PC-3 (cell line): ENCODE results near the gene RAB7B. TPM values are rescaled to one million over a fixed set of nuclear protein-coding genes. Genes with fewer than 3 reads are reported as not detected.

Experiments
- ATAC-seq: fragments of 200-7000 bp; cut with Tn5 transposase; 2 replicates; pipeline ENCODE4 v1.9.1; 2020; ENCODE audit warnings: mild to moderate bottlenecking, moderate library complexity
- BruUV-seq: library from RNA; stranded (reverse); fragments of 400-500 nt; replicated peaks from 2 replicates; lab custom pipeline; 2021; lab: Mats Ljungman, UMichigan
- CTCF ChIA-PET: fragments of 300-600 bp; sonication (Branson Sonifier 250); formaldehyde crosslinking; loops from one replicate; lab custom pipeline; 2022; ENCODE audit warnings: antibody characterized with exemption; lab: Charles Lee
- POLR2A ChIA-PET: fragments of 300-600 bp; sonication (Branson Sonifier 250); formaldehyde crosslinking; loops from one replicate; lab custom pipeline; 2022; ENCODE audit warnings: antibody characterized with exemption; ENCODE audit not compliant: unreplicated experiment; lab: Charles Lee
- DNase-seq: peaks from one replicate; pipeline ENCODE4 v3.0.0-alpha.2; 2015
- H2AFZ ChIP-seq: fragments of 300-600 bp; sonication (generic); 2 replicates; pipeline ENCODE4 v1.6.0; 2016; ENCODE audit warnings: antibody characterized with exemption, low read length
- H3F3A ChIP-seq: fragments of 300-600 bp; sonication (generic); one replicate; pipeline ENCODE4 v1.6.0; 2017; ENCODE audit warnings: antibody characterized with exemption, low read length, control low read depth, mild to moderate bottlenecking; ENCODE audit not compliant: unreplicated experiment
- H3K27ac ChIP-seq: fragments of 300-600 bp; sonication (generic); 2 replicates; pipeline ENCODE4 v1.5.1; 2016; ENCODE audit warnings: mild to moderate bottlenecking, low read length
- H3K27me3 ChIP-seq: fragments of 300-600 bp; sonication (generic); 2 replicates; pipeline ENCODE4 v1.6.1; 2016; ENCODE audit warnings: low read length, mixed read lengths
- H3K36me3 ChIP-seq: fragments of 300-600 bp; sonication (generic); 2 replicates; pipeline ENCODE4 v1.6.1; 2016; ENCODE audit warnings: low read depth, mixed run types, low read length, mixed read lengths
- H3K4me1 ChIP-seq: fragments of 300-600 bp; sonication (generic); 2 replicates; pipeline ENCODE4 v1.5.1; 2016; ENCODE audit warnings: low read length; ENCODE audit not compliant: insufficient read depth
- H3K4me2 ChIP-seq: fragments of 300-600 bp; sonication (generic); 2 replicates; pipeline ENCODE4 v1.6.0; 2016; ENCODE audit warnings: low read length
- H3K4me3 ChIP-seq: fragments of 300-600 bp; sonication (generic); 2 replicates; pipeline ENCODE4 v1.5.1; 2016; ENCODE audit warnings: mild to moderate bottlenecking, low read length, mixed read lengths
- H3K79me2 ChIP-seq: fragments of 300-600 bp; sonication (generic); 2 replicates; pipeline ENCODE4 v1.6.1; 2017; ENCODE audit warnings: low read length, mixed read lengths
- H3K9ac ChIP-seq: fragments of 300-600 bp; sonication (generic); 2 replicates; pipeline ENCODE4 v1.6.0; 2016; ENCODE audit warnings: mild to moderate bottlenecking, low read length
- H3K9me2 ChIP-seq: fragments of 300-600 bp; sonication (generic); replicated peaks from 2 replicates; pipeline ENCODE4 v1.6.1; 2016; ENCODE audit warnings: mixed run types, low read length, mixed read lengths
- H3K9me3 ChIP-seq: fragments of 300-600 bp; sonication (generic); 2 replicates; pipeline ENCODE4 v1.6.1; 2016; ENCODE audit warnings: low read length, mixed read lengths
- H4K20me1 ChIP-seq: fragments of 300-600 bp; sonication (generic); 2 replicates; pipeline ENCODE4 v1.6.1; 2016; ENCODE audit warnings: low read length, mixed read lengths
- CTCF ChIP-seq: fragments of 300-600 bp; sonication (generic); conservative IDR thresholded peaks from 2 replicates; pipeline ENCODE4 v1.5.1; 2017; ENCODE audit warnings: antibody characterized with exemption, low read depth, mild to moderate bottlenecking, low read length
- EZH2 ChIP-seq: fragments of 300-600 bp; sonication (generic); IDR thresholded peaks from one replicate; pipeline ENCODE4 v1.6.1; 2017; ENCODE audit warnings: antibody characterized with exemption, mild to moderate bottlenecking, low read length; ENCODE audit not compliant: unreplicated experiment
- EZH2phosphoT487 ChIP-seq: fragments of 300-600 bp; sonication (generic); IDR thresholded peaks from 2 replicates; pipeline ENCODE4 v1.6.1; 2018; ENCODE audit warnings: mild to moderate bottlenecking, antibody characterized with exemption, low read length, borderline replicate concordance
- intact Hi-C: fragments of 100-400 bp; cut with micrococcal nuclease; formaldehyde crosslinking; loops from 2 replicates; pipeline ENCODE4 v1.9.0; 2023
- total RNA-seq: library from RNA; depleted of rRNA; stranded (reverse); fragments of >200 nt; gene quantifications from 2 replicates; pipeline ENCODE4 v1.2.3, GENCODE V29; 2014

RAB7B gene
- total RNA-seq, 1 experiment from 2014 or later, result not detected

GRCh38 chr1:205976708-205977401 is 26.3 kb downstream of the RAB7B start:
- CTCF ChIA-PET, result interaction anchor here (0.6 to 2.3 kb wide), 22 partner anchors 9 to 499 kb away, joined by 3 to 157 read pairs (median 5); no protein-coding TSS in a partner anchor
- Histone ChIP-seq H2AFZ (no peak overlapping the region), H3K9me2 (no peaks in the 10 kb centered on the region), H3K36me3 (no peaks in the 10 kb centered on the region), H3K27me3 (no peaks in the 10 kb centered on the region), H3K27ac (no peak overlapping the region), H3K9me3 (no peaks in the 10 kb centered on the region), H3K79me2 (no peaks in the 10 kb centered on the region), H3K9ac (no peak overlapping the region), H3K4me3 (no peak overlapping the region), H3F3A (no peaks in the 10 kb centered on the region), H3K4me1 (no peaks in the 10 kb centered on the region), H3K4me2 (no peak overlapping the region), H4K20me1 (no peaks in the 10 kb centered on the region)
- TF ChIP-seq EZH2 (no peak), CTCF (no peak), EZH2phosphoT487 (no peak)
- no TSS peak for BruUV-seq
- intact Hi-C loops, result loop anchor here (1.0 kb wide), 2 partner anchors 58 to 186 kb away; no protein-coding TSS in a partner anchor
- ATAC-seq, result peak; percentile 35
- DNase-seq, result peak; percentile 23
- POLR2A ChIA-PET, result interaction anchor here (0.6 kb wide), 1 partner anchor 228 kb away, joined by 3 read pairs; no protein-coding TSS in a partner anchor

GRCh38 chr1:205976036-205976435 is 27.2 kb downstream of the RAB7B start:
- H3K4me1 ChIP-seq, result no peaks in the 10 kb centered on the region

More at GRCh38 chr1:205976036-205976435, 27.2 kb downstream of the RAB7B start:
- Histone ChIP-seq H3K27me3 (no peaks in the 10 kb centered on the region), H3K36me3 (no peaks in the 10 kb centered on the region), H3K4me2 (no peak overlapping the region), H3K79me2 (no peaks in the 10 kb centered on the region), H3K9me3 (no peaks in the 10 kb centered on the region), H3F3A (no peaks in the 10 kb centered on the region), H3K27ac (no peak overlapping the region), H3K9me2 (no peaks in the 10 kb centered on the region), H4K20me1 (no peaks in the 10 kb centered on the region), H2AFZ (no peak overlapping the region), H3K4me3 (no peak overlapping the region), H3K9ac (no peak overlapping the region)
- DNase-seq (no peak), ATAC-seq (no peak)
- TF ChIP-seq EZH2phosphoT487, result no peak
- TF ChIP-seq CTCF, result no peak
- no peak for TF ChIP-seq EZH2
- intact Hi-C loops, result no loop called here
- ChIA-PET CTCF (interaction anchor here (1.9 to 2.3 kb wide), 2 partner anchors 57 to 184 kb away, joined by 48 to 157 read pairs; no protein-coding TSS in a partner anchor), POLR2A (no interaction called here)
- BruUV-seq, result no TSS peak
